Prostate gland (tissue), 2 donors: ENCODE measurements around the gene IGSF6.

Experiments
- POLR2A ChIP-seq: fragments of 450-650 bp; IDR thresholded peaks from one replicate; pipeline ENCODE4 v1.6.1; 2016; ENCODE audit warnings: antibody characterized with exemption, mild to moderate bottlenecking
- POLR2AphosphoS5 ChIP-seq: sonication (generic); formaldehyde crosslinking; IDR thresholded peaks from one replicate; pipeline ENCODE4 v1.6.1; 2017; ENCODE audit warnings: antibody characterized with exemption
- TF ChIP-seq, protein P1 (sequence below), 4 experiments: fragments of 200-600 bp in 2 of 4; fragments of 450-650 bp in 2 of 4; sonication (generic) in 2 of 4; IDR thresholded peaks; 1 replicate in 3 of 4; 2 replicates in 1 of 4; pipeline ENCODE4 v1.5.1; 2016 to 2019; ENCODE audit warnings: antibody characterized with exemption in 4 of 4, mild to moderate bottlenecking in 2 of 4, moderate library complexity in 2 of 4

DNA sequence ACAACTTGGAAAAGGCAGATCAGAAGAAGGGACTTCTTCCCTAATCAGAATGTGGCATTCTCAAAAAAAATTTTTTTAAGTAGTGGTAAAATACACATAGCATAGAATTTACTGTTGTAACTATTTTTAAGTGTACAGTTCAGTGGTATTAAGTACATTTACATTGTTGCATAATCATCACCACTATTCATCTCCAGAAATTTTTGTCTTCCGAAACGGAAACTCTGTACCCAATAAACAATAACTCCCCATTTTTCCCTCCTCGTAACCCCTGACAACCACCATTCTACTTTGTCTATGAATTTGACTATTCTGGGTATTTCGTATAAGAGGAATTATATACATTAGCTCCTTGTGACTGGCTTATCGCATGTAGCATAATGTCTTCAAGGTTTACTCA lies 34.1 kb downstream of the IGSF6 start:
- TF ChIP-seq, protein P1, sequence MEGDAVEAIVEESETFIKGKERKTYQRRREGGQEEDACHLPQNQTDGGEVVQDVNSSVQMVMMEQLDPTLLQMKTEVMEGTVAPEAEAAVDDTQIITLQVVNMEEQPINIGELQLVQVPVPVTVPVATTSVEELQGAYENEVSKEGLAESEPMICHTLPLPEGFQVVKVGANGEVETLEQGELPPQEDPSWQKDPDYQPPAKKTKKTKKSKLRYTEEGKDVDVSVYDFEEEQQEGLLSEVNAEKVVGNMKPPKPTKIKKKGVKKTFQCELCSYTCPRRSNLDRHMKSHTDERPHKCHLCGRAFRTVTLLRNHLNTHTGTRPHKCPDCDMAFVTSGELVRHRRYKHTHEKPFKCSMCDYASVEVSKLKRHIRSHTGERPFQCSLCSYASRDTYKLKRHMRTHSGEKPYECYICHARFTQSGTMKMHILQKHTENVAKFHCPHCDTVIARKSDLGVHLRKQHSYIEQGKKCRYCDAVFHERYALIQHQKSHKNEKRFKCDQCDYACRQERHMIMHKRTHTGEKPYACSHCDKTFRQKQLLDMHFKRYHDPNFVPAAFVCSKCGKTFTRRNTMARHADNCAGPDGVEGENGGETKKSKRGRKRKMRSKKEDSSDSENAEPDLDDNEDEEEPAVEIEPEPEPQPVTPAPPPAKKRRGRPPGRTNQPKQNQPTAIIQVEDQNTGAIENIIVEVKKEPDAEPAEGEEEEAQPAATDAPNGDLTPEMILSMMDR (IDR thresholded peaks at IDR 0.05) = no peak
- TF ChIP-seq POLR2A (no peak), POLR2AphosphoS5 (no peak)
